GM18873 (cell line): Measurements from ENCODE around the gene SCAI.
"Not testable (repeated sequence)": the region's sequence is repeated elsewhere in the genome, so short reads cannot be mapped to it uniquely, and the experiment has no call there.

Source experiments
- ATAC-seq: cut with Tn5 transposase; IDR thresholded peaks from one replicate; pipeline ENCODE4 v1.9.1; 2021; ENCODE audit warnings: mild to moderate bottlenecking, moderate library complexity, moderate number of reproducible peaks; ENCODE audit not compliant: unreplicated experiment, low FRiP score

Gene SCAI

DNA sequence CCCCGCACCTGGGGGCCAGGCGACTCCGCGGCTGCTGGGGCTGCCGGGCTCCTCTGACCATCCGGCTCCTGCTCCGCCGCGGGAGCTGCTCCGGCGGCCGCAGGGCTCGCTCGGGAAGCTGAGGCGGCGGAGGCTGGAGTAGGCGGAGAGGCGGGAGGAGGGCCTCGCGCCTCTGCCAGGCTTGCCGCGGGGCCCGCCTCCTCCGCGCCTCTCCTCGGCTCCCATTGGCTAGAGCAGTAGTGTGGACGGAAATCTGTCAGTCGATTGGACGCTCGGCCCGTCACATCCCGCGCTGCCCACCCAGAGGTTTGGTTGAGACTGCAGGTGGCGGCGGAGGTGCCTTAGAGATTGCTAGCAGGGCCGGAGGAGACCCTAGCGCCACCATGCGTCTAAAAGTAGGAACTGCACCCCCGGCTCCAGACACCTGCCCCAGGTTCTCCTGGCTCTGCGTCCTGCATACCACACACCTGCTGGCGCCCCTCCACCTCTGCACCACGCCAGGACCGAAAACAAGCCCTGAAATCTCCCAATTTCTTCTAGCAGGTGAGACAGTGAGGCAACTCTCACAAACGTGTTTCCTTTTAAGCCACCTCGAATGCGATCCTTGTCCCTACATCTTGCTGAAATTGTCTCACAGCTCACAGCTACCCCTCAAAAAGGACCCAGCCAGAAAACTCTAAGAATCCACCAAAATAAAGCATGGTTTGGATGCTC, at the start of gene SCAI:
TSS of gene SCAI (minus strand) at position 152 of the 714 bp plus-strand sequence. CDS start at position 61, 91 bp downstream.
- ATAC-seq: peak; percentile 96

DNA sequence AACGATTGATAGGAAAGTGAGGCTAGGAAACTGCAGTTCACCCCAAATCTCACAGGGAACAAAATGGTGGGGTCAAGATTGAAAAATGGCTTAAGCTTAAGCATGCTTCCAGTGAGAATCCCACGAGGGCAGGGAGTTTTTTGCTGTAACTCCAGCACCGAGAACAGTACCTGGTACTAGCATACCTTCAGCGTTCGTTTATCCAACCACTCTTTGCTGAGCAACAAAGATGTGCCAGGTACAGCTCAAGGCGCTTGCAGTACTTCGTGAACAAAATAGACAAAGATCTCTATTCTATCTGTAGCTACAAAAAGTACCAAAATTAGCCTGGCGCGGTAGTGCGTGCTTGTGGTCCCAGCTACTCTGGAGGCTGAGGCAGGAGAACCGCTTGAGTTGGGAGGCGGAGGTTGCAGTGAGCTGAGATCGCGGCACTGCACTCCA, 47.1 kb upstream of the SCAI start:
- no peak for ATAC-seq

DNA sequence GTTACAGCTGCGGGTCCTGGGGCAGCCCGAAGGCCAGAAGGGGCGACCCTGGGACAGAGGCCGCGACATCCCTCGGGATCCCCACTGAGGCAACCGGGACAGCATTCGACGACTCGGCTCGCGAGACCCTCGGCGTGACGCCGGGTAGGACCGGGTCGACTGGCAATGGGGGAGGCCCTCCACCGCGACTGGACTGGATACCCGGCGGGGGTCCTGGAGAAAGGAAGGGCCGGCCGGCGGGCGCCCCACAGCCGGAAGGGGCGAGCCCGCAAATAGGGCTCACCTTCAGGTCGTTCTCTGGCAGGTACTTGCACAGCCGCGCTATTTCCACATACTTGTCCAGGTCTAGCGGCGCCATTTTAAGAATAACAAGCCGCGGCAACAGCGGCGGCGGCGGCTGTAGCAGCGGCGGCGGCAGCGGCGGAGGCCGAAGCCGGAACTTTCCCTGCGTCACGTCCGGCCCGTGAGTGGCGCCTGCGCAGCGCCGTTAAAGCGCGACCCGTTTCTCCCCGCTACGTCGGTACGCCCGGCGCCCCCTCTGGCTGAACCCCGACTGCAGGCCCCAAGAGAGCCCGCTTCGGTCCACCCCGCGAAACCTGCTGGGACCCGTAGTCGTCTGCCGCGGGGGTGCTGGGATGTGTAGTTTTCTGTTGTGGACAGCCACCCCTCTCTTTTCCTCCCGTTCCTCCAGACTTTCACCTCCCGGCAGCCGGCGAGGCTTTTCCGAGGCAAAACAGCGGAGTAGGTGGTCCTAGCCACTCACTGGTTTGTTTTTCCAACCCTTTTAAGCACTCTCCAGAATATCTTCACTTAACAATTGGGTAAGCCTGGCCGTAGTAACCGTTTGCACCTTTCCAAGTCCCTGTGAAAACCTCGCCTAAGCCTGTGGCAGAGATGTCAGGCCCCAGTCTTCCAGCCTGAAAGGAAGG, 46.3 kb upstream of the SCAI start, which contains the start of gene PPP6C:
TSS of gene PPP6C (minus strand) at position 443 of the 929 bp plus-strand sequence. CDS start at position 358, 85 bp downstream.
- ATAC-seq: peak; percentile 90

DNA sequence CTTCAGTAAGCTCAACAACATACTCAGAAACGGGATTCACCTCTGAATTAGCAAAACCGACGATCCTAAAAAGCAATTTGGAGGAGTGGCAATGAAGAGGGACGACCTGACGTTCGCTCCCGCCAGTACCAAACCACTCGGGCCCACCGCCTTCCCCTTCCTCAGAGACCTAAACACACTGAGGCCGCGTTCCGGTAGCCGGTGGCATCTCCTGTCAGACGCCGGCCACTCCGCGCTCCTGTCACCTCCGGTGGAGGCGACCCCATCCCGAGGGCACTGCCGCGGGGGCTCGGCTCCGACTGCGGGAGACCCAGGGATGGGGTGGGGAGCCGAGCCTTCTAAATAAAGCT, 45.7 kb upstream of the SCAI start:
- no peak for ATAC-seq

DNA sequence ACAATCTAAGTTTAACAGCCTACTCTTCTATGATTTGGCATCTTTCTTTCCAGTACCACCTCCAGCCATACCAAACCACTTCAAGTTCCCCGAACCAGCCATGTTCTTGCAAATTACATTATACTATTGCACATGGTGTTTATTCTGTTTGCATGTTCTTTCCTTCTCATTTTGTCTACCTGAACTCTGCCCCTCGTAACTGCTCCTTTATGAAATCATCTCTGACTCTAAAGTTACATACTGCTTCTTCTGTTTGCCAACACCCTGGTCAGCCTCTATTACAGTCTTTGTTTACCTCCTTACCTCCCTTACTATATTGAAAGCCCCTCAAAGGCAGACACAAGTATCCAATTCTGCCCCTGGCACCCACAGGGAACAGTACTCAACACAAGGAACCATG, 40.2 kb upstream of the SCAI start:
- ATAC-seq: no peak

DNA sequence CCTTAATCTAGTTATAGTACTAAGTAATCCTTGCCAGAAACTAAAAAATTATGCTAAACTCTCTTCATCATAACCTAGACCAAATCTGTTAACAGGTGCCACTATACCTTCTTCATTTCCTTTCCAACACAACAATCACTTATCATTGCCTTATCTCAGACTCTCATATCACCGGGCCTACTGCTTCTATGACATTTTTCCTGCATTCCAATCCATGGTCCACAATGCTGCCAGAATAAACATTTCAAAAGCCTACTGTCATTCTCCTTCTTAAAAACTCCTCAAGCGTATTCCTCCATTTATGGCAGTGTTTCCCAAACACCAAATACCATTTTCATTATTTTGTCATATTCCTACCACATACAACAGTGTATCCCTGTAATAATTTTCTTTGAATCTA, 39.7 kb upstream of the SCAI start:
- no peak for ATAC-seq

DNA sequence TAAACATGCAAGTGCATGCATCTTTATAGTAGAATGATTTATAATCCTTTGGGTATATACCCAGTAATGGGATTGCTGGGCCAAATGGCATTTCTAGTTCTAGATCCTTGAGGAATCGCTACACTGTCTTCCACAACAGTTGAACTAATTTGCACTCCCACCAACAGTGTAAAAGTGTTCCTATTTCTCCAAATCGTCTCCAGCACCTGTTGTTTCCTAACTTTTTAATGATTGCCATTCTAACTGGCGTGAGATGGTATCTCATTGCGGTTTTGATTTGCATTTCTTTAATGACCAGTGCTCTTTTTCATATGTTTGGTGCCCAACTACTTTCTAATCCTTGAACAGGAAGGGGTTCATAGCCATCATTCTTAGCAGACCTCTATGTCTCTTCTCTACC, 38.4 kb upstream of the SCAI start:
- ATAC-seq: not testable (repeated sequence)

DNA sequence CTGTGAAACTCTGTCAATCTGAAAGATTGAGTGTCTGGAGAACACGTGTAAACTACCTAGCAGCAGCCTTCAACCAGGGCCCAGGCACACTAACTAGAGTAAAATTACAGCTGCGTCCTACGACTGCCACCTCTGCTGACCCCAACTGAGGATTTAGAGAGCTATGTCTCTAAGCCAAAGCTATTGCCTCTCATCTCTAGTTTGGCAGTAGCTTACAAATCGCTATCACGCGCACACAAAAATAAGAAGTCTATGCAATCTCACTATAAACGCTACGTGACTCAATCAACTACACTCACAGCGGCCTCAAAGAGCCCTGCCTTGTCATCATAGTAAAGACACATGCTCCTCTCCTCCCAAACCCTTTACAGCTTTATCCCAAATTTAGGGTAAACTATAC, 37.5 kb upstream of the SCAI start:
- ATAC-seq: no peak

DNA sequence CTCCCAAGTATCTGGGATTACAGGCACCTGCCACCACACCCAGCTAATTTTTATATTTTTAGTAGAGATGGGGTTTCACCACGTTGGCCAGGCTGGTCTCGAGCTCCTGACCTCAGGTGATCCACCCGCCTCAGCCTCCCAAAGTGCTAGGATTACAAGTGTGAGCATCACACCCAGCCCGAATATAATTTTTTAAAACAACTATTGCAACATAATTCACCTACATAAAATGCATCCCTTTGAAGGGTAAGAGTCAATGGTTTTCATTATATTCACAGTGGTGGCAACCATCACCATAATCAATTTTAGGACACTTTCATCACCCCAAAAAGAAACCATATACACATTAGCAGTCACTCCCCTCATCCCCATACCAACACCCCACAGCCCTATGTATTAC, 36.4 kb upstream of the SCAI start:
- not testable (repeated sequence) for ATAC-seq

DNA sequence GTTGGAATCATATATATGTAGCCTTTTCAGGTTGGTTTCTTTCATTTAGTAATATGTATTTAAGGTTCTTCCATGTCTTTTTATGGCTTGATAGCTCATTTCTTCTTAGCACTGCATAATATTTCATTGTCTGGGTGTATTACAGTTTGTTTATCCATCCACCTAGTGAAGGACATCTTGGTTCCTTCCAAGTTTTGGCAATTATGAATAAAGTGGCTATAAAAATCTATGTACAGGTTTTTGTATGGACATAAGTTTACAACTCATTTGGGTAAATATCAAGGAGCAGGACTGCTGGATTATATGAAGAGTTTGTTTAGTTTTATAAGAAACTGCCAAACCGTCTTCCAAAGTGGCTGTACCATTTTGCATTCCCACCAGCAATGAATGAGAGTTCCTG, 34.6 kb upstream of the SCAI start:
- no peak for ATAC-seq

DNA sequence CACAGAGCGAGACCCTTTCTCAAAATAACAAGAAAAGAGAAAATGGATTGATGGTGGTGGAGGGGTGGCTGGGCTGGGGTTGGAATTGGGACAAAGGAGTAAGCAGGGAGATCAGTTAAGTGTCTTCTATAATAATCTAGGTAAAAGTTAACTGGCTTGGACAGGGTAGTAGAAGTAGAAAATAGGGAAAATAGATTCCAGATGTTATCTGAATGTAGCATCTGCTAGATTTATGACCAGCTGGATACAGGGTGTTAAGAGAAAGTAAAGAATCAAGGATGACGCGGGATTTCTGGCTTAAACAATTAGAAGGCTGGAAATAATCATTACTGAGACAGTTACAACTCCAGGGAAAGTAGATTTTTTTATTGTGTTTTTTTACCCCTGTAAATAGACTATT, 33.3 kb upstream of the SCAI start:
- no peak for ATAC-seq

DNA sequence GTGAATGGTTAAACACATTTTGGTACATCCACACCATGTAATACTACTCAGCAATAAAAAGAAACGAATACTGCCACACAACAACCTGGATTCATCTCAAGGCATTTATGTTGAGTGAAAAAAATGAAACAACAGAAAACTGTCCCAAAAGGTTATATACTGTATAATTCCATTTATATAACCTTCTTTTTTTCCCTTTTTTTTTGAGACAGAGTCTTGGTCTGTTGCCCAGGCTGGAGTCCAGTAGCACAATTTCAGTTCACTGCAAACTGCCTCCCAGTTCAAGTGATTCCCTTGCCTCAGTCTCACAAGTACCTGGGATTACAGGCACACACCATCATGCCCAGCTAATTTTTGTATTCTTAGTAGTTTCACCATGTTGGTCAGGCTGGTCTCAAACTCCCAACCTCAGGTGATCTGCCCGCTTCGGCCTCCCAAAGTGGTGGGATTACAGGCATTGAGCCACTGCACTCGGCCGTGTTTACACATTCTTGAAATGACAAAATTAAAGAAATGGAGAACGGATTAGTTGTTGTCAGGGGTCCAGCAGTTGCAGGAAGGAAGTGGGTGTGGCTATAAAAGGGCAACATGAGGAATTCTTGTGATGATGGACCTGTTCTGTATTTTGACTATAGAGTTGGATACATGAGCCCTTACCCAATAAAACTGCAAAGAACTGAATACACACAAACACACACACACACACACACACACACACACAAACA, 28.9 kb upstream of the SCAI start:
- no peak for ATAC-seq

DNA sequence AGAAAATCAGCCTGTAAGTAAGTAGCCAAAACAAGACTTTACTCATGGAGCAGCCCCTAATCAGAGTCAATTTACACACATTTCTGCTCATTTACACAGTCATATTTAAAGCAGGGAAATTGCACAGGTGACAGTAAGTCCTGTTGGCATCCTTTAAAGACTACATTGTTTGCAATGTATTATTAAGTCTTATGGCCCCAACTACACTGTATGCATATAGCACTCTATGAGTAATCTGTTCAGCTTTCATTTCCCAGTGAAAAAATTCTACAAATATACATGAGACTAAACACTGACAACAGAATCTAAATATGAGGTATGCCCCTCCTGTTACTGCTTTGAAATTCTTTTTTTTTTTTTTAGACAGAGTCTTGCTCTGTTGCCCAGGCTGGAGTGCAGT, 26.6 kb upstream of the SCAI start:
- ATAC-seq: no peak

DNA sequence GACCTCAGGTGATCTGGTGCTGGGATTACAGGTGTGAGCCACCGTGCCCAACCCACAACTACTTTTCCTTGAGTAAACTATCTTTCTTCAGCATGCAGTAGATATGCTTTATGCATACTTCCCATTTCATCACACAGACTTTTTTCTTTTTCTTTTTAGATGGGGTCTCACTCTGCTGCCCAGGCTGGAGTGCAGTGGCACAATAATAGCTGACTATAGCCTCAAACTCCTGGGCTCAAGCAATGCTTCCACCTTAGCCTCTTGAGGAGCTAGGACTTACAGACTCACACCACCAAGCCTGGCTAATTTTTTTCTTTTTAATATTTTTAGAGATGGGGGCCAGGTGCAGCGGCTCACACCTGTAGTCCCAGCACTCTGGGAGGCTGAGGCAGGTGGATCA, 23.4 kb upstream of the SCAI start:
- no peak for ATAC-seq

DNA sequence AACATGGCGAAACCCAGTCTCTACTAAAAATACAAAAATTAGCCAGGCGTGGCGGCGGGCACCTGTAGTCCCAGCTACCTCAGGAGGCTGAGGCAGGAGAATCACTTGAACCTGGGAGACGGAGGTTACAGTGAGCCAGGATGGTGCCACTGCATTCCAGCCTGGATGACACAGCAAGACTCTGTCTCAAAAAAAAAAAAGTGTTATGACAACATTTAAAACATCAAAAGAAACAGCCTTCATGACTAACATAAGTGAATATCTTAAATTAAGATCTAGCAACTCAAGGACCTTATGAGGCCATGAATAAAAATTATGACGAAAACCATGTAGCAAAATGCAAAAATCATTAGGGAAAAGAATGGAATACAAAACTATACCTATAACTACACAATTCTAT, 19.6 kb upstream of the SCAI start:
- not testable (repeated sequence) for ATAC-seq

DNA sequence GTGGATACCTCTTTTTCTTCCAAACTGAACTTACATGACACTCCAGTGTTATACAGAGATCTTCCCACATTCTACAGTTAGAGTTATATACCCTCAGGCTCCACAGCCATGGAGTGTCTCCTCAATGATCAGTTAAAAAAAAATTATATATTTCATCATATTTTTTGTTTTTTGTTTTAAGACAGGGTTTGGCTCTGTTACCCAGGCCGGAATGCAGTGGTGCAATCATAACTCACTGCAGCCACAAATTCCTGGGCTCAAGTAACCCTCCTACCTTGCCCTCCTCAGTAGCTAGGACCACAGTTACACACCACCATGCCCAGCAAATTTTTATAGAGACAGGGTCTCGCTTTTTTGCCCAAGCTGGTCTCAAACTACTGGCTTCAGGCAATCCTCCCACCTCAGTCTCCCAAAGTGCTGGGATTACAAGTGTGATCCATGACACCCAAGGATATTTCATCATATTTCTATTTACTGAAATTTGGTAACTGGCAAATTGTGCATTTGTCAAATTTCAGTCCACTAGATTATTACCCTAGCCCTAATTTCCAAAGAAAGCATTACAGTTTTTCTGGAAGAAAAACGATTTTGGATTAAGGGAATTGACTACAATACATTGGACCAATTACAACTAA, 18.1 kb upstream of the SCAI start:
- ATAC-seq: no peak

DNA sequence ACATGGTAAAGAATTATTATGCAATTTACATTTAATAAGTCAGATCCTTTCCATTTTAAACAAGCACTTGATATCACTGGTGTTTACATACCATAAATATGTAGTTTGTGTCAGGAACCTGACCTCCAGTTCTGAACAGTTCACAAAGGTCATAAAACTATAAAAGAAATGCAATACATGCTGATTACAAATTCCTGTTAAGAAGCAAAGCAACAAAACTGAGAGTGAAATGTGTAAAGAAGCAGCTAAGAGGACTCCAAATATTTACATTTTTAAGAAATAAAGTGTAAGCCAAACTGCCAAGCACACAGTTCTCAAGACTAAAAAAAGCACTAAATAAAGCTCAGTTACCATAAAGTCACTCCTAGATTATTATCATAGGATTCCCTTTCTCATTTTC, 17.4 kb upstream of the SCAI start:
- ATAC-seq: no peak

DNA sequence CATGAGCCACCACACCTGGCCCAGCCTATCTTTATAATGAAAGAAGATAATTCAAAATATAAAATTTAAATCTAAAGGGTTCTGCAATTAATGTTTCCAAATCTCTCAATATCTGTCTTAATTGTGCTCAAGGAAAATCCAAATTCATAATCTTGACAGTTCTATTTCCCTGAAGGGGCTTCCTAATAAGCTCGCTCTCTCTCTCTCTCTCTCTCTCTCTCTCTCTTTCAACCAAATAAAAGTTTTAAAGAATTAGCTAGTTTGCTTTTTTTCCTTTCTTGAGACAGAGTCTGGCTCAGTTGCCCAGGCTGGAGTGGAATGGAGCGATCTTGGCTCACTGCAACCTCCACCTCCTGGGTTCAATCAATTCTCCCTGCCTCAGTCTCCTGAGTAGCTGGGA, 13.2 kb upstream of the SCAI start:
- no peak for ATAC-seq

DNA sequence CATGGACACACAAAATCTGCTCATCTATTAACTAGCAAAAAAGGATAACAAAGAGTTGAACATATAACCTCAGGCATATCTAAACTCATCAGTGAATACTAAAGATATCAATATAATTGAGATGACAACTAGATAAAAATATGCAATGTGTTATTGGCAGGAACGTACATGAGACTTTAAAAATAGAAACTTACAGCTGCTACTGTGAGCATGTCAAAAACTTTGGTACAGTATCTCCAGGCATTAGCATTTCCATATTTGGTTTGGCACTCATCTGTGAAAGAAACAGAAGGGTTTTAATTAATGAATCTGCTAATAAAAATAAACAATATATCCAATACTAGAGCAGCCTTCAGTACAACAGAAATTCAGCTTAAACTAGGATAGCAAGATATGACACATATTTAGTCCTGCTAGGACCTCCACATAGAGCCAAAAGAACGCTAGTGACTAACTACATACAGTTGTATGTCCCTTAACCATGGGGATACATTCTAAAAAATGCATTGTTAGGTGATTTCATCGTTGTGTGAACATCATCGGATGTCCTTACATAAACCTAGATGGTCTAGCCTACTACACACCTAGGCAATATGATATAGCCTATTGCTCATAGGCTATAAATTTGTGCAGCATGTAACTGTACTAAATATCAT, 10.5 kb upstream of the SCAI start:
- ATAC-seq: no peak

DNA sequence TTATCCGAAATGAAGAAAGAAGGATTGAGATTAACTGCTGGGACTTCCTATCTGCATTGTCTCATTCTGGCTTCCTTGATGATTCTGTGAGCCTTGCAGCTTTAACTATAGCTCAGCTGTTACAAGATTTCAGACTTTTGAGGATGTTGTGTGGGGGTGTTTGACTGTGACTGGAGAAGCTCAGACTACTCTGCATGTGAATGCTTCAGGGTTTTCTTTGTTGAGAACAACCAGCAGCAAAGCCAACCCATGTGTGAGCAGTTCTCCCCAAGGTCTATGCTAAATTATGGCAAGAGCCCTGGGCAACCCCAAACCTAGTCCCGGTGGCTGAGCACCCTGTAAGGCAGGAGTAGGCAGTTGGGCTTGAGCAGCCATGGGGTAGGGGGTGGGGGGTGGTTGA, 8.4 kb upstream of the SCAI start:
- no peak for ATAC-seq
